HG03103 (cell line): ENCODE measurements around the gene C11orf21.
"Not testable (repeated sequence)": the region's sequence is repeated elsewhere in the genome, so short reads cannot be mapped to it uniquely, and the experiment has no call there.

ENCODE experiments used
- ATAC-seq: cut with Tn5 transposase; IDR thresholded peaks from one replicate; pipeline ENCODE4 v1.9.1; 2021; ENCODE audit warnings: low read depth; ENCODE audit not compliant: unreplicated experiment

Gene C11orf21

GRCh38 chr11:2298131-2298794, 3.5 kb downstream of the C11orf21 start:
- no peak for ATAC-seq

GRCh38 chr11:2297623-2298030, 4.1 kb downstream of the C11orf21 start:
- ATAC-seq: no peak

GRCh38 chr11:2296913-2297622, 4.7 kb downstream of the C11orf21 start:
- ATAC-seq: no peak

- ATAC-seq: no peak
Observed at GRCh38 chr11:2295971-2296912, 5.5 kb downstream of the C11orf21 start.

GRCh38 chr11:2294926-2295290, 6.8 kb downstream of the C11orf21 start:
- ATAC-seq: no peak

- ATAC-seq: no peak
Observed at GRCh38 chr11:2293984-2294925, 7.5 kb downstream of the C11orf21 start.

GRCh38 chr11:2293531-2293971, 8.2 kb downstream of the C11orf21 start:
- no peak for ATAC-seq

GRCh38 chr11:2290351-2290841, 11.3 kb downstream of the C11orf21 start:
- ATAC-seq: no peak

- ATAC-seq: no peak
Observed at GRCh38 chr11:2289859-2290258, 11.9 kb downstream of the C11orf21 start.

- ATAC-seq: no peak
Observed at GRCh38 chr11:2289350-2289749, 12.4 kb downstream of the C11orf21 start.

GRCh38 chr11:2287091-2287490, 14.6 kb downstream of the C11orf21 start:
- ATAC-seq: no peak

- ATAC-seq: not testable (repeated sequence)
Observed at GRCh38 chr11:2286350-2286749, 15.4 kb downstream of the C11orf21 start.

- ATAC-seq: no peak
Observed at GRCh38 chr11:2280208-2280607, 21.5 kb downstream of the C11orf21 start.

- ATAC-seq: no peak
Observed at GRCh38 chr11:2277933-2278523, 23.7 kb downstream of the C11orf21 start.

- ATAC-seq: no peak
Observed at GRCh38 chr11:2277008-2277346, 24.7 kb downstream of the C11orf21 start.

GRCh38 chr11:2276280-2277007, 25.3 kb downstream of the C11orf21 start:
- ATAC-seq: no peak

GRCh38 chr11:2275334-2276279, 26.1 kb downstream of the C11orf21 start:
- no peak for ATAC-seq

GRCh38 chr11:2273771-2274170, 27.9 kb downstream of the C11orf21 start:
- ATAC-seq: no peak
